ENCODE results near the gene CTNNAL1. TPM values are rescaled to one million over a fixed set of nuclear protein-coding genes. Genes with fewer than 3 reads are reported as not detected.

CTNNAL1 gene
- total RNA-seq, 1 donor from 2014 or later: 44.9 TPM

- DNase-seq (ENCODE audit: extremely low read depth, low read depth, low spot score): no peak
Measured at GRCh38 chr9:109030426-109030825, 17.1 kb upstream of the CTNNAL1 start.

- no peak for DNase-seq (ENCODE audit: extremely low read depth, low read depth, low spot score)
Measured at GRCh38 chr9:109028457-109028856, 15.2 kb upstream of the CTNNAL1 start.

- DNase-seq (ENCODE audit: extremely low read depth, low read depth, low spot score): no peak
Measured at GRCh38 chr9:109027176-109027575, 13.9 kb upstream of the CTNNAL1 start.

- no peak for DNase-seq (ENCODE audit: extremely low read depth, low read depth, low spot score)
Measured at GRCh38 chr9:109026306-109026705, 13.0 kb upstream of the CTNNAL1 start.

- no peak for DNase-seq (ENCODE audit: extremely low read depth, low read depth, low spot score)
Measured at GRCh38 chr9:109022873-109023272, 9.6 kb upstream of the CTNNAL1 start.

GRCh38 chr9:109020581-109021511 is 7.5 kb upstream of the CTNNAL1 start:
- DNase-seq (ENCODE audit: extremely low read depth, low read depth, low spot score): no peak

GRCh38 chr9:109020113-109020512 is 6.8 kb upstream of the CTNNAL1 start:
- no peak for DNase-seq (ENCODE audit: extremely low read depth, low read depth, low spot score)

GRCh38 chr9:109019420-109019819 is 6.1 kb upstream of the CTNNAL1 start:
- DNase-seq (ENCODE audit: extremely low read depth, low read depth, low spot score): no peak

- no peak for DNase-seq (ENCODE audit: extremely low read depth, low read depth, low spot score)
Measured at GRCh38 chr9:109017493-109017892, 4.2 kb upstream of the CTNNAL1 start.

GRCh38 chr9:109017061-109017460 is 3.8 kb upstream of the CTNNAL1 start:
- DNase-seq (ENCODE audit: extremely low read depth, low read depth, low spot score): no peak

- DNase-seq (ENCODE audit: extremely low read depth, low read depth, low spot score): no peak
Measured at GRCh38 chr9:109016132-109016531, 2.8 kb upstream of the CTNNAL1 start.

- DNase-seq (ENCODE audit: extremely low read depth, low read depth, low spot score): no peak
Measured at GRCh38 chr9:109014608-109015280, 1.4 kb upstream of the CTNNAL1 start.

GRCh38 chr9:109013679-109014607 is 644 bp upstream of the CTNNAL1 start:
- no peak for DNase-seq (ENCODE audit: extremely low read depth, low read depth, low spot score)

GRCh38 chr9:109012009-109012875 is 1.1 kb downstream of the CTNNAL1 start:
- DNase-seq (ENCODE audit: extremely low read depth, low read depth, low spot score): no peak

GRCh38 chr9:109011231-109011671 is 2.0 kb downstream of the CTNNAL1 start:
- no peak for DNase-seq (ENCODE audit: extremely low read depth, low read depth, low spot score)

- peak; percentile 55 for DNase-seq (ENCODE audit: extremely low read depth, low read depth, low spot score)
Measured at GRCh38 chr9:109010746-109011145, 2.6 kb downstream of the CTNNAL1 start.

GRCh38 chr9:109005678-109006077 is 7.6 kb downstream of the CTNNAL1 start:
- no peak for DNase-seq (ENCODE audit: extremely low read depth, low read depth, low spot score)

- no peak for DNase-seq (ENCODE audit: extremely low read depth, low read depth, low spot score)
Measured at GRCh38 chr9:109003116-109003515, 10.2 kb downstream of the CTNNAL1 start.

- DNase-seq (ENCODE audit: extremely low read depth, low read depth, low spot score): no peak
Measured at GRCh38 chr9:109002141-109002540, 11.2 kb downstream of the CTNNAL1 start.

- DNase-seq (ENCODE audit: extremely low read depth, low read depth, low spot score): no peak
Measured at GRCh38 chr9:109001275-109001676, 12.0 kb downstream of the CTNNAL1 start.

Measured in glomerular endothelial cell (primary cell).